ENCODE data around the gene LRRFIP1. TPM values are rescaled to one million over a fixed set of nuclear protein-coding genes. Genes with fewer than 3 reads are reported as not detected.
A peak's percentile ranks its signal among the peaks of the same experiment; 100 is the strongest.

The LRRFIP1 gene
- total and polyA plus RNA-seq, 2 of the 13 experiments (the other 11 are each of a cell fraction or from before 2014, with no cell fraction given): 15.9 to 40.5 TPM

- TF ChIP-seq ARID4A (CRISPR knock-in tag; IDR thresholded peaks at IDR 0.05; ENCODE audit: borderline replicate concordance) (peak; percentile 26; the same call in 1 of the 2 replicates), HNF1B (CRISPR knock-in tag; IDR thresholded peaks at IDR 0.05) (peak; percentile 24; the same call in 1 of the 2 replicates), CTCF (CRISPR knock-in tag; IDR thresholded peaks at IDR 0.05) (peak; percentile 45), MXI1 (IDR thresholded peaks at IDR 0.05; ENCODE audit: borderline replicate concordance, low read depth, low read length) (peak; percentile 28; the same call in 1 of the 3 replicates), NRL (CRISPR knock-in tag; IDR thresholded peaks at IDR 0.05; ENCODE audit: borderline replicate concordance) (peak; percentile 72; the same call in 1 of the 2 replicates), MAFK (conservative IDR thresholded peaks at IDR 0.05 in 1 of 2, IDR thresholded peaks at IDR 0.05 in 1 of 2; ENCODE audit: low read length in 2 of 2) (0 out of 4 replicates have a peak, but pooled peaks of 1 of the 2 experiments have one; percentile 15), SALL1 (CRISPR knock-in tag; IDR thresholded peaks at IDR 0.05) (peak; percentile 28; the same call in 1 of the 2 replicates), PATZ1 (CRISPR knock-in tag; IDR thresholded peaks at IDR 0.05) (peak; percentile 22; the same call in 1 of the 2 replicates), HIVEP1 (CRISPR knock-in tag; IDR thresholded peaks at IDR 0.05) (peak; percentile 59; the same call in 1 of the 2 replicates), SAP130 (CRISPR knock-in tag; IDR thresholded peaks at IDR 0.05; ENCODE audit: low read depth) (peak; percentile 41; the same call in 1 of the 2 replicates), JUN (CRISPR knock-in tag; IDR thresholded peaks at IDR 0.05) (no peak), ERF (CRISPR knock-in tag; IDR thresholded peaks at IDR 0.05) (0 out of 2 replicates have a peak, but pooled peaks have one; percentile 21), ZNF160 (CRISPR knock-in tag; IDR thresholded peaks at IDR 0.05) (no peak), HOXA9 (CRISPR knock-in tag; IDR thresholded peaks at IDR 0.05; ENCODE audit: borderline replicate concordance) (no peak), CREM (IDR thresholded peaks at IDR 0.05) (no peak), CREM (CRISPR knock-in tag; IDR thresholded peaks at IDR 0.05) (no peak), PITX1 (CRISPR knock-in tag; IDR thresholded peaks at IDR 0.05) (peak; percentile 37; the same call in 1 of the 2 replicates), HNF4A (CRISPR knock-in tag; IDR thresholded peaks at IDR 0.05) (0 out of 2 replicates have a peak, but pooled peaks have one; percentile 12), TEAD3 (CRISPR knock-in tag; optimal IDR thresholded peaks at IDR 0.05; ENCODE audit: borderline replicate concordance) (peak; percentile 47)
Observed at GRCh38 chr2:237665713-237666143, 38.3 kb downstream of the LRRFIP1 start (continued).

All from HepG2 (cell line).